Measurements from ENCODE around the gene C2orf66. TPM values are rescaled to one million over a fixed set of nuclear protein-coding genes. Genes with fewer than 3 reads are reported as not detected.

The C2orf66 gene
- not detected for total RNA-seq

DNA sequence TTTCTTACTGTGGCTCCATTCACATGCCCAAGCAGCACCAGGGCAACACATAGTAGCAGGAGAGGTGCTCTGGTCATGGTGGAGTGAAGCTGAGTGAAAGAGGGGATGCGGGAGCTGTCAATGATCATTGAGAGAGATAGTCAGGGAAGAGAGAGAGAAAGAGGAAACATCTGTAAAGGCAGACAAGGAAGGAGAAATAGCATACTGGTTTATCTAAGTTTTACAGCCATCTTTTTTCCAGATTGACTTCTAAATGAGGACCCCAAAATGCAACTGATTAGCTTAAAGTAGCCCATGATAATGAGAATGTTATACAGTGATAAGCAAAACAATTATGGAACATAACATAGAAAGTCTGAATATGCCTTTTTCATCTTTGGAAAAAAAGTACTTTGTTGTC, at the start of gene C2orf66:
TSS of gene C2orf66 (minus strand) at position 96 of the 400 bp plus-strand sequence. CDS start at position 77, 19 bp downstream.
- H3K4me1 ChIP-seq (ENCODE audit: control insufficient read depth in 3 of 3, insufficient read depth in 3 of 3, low read length in 3 of 3), result no peaks in the 10 kb centered on the region
- H3K36me3 ChIP-seq (ENCODE audit: control insufficient read depth in 3 of 3, insufficient read depth in 3 of 3, low read length in 3 of 3), result no peaks in the 10 kb centered on the region
- no peak within 1 kb of the TSS for H3K4me3 ChIP-seq (ENCODE audit: low read length in 3 of 3)
- H3K9ac ChIP-seq (ENCODE audit: low read depth in 1 of 3, low read length in 3 of 3), result no peak within 1 kb of the TSS
- H3K27ac ChIP-seq (ENCODE audit: low read depth, low read length), result no peak within 1 kb of the TSS
- no peaks in the 10 kb centered on the region for H3K9me3 ChIP-seq (ENCODE audit: control insufficient read depth in 3 of 3, low read length in 3 of 3)
- H3K27me3 ChIP-seq (ENCODE audit: control insufficient read depth in 3 of 3, insufficient read depth in 3 of 3, low read length in 3 of 3), result peaks cover 0 to 4% (median 3%) of the 10 kb centered on the region in 3 donors

DNA sequence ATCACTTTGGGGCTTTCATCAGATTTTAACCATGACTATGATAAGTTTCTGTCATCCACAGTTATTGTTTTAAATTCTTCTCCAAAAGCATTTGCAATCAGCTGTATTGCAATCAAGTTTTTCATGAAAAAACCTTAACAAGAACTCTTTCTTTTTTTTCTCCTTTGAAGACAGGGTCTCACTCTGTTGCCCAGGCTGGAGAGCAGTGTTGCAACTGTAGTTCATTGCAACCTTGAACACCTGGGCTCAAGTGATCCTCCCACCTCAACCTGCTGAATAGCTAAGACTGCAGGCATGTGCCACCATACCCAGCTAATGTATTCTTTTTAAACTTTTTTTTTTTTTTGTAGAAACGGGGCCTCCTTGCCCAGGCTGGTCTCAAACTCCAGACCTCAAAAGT, 45.5 kb upstream of the C2orf66 start:
- Histone ChIP-seq H3K9ac (ENCODE audit: low read depth in 1 of 3, low read length in 3 of 3) (no peak overlapping the region), H3K9me3 (ENCODE audit: control insufficient read depth in 3 of 3, low read length in 3 of 3) (no peaks in the 10 kb centered on the region), H3K4me3 (ENCODE audit: low read length in 3 of 3) (no peak overlapping the region), H3K36me3 (ENCODE audit: control insufficient read depth in 3 of 3, insufficient read depth in 3 of 3, low read length in 3 of 3) (no peaks in the 10 kb centered on the region), H3K4me1 (ENCODE audit: control insufficient read depth in 3 of 3, insufficient read depth in 3 of 3, low read length in 3 of 3) (no peaks in the 10 kb centered on the region), H3K27me3 (ENCODE audit: control insufficient read depth in 3 of 3, insufficient read depth in 3 of 3, low read length in 3 of 3) (no peaks in the 10 kb centered on the region), H3K27ac (ENCODE audit: low read depth, low read length) (no peak overlapping the region)

DNA sequence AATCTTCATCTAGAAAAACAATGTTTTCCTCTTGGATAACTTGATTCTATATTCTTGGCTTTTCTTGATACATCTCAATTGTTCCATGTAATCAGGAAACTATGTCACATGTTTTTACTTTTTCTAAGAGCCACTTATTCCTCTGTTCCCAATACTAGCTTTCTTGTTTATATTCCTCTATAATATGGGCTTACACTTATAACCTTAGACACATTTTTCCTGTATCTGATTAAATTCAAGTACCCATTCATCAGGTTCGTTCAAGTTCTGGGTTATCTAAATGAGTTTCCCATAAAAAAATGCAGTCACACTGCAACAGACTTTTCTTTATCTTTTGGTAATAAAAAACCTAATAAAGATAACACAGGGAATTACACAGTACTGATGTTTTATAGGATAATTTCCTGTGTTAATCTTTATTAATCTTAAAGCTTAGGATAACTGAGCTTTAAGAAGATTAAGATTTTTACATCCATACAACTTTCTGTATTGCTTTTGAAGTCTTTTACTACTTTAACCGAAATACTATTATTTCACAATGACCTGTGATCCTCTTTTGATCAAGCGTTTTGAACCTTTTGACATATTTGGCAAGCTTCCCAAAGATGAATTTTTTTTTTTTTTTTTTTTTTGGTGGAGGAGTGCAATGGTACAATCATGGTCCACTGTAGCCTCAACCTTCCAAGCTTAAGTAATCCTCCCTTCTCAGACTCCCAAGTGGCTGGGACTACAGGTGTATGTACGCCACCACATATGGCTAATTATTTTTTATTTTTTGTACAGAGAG, 44.3 kb upstream of the C2orf66 start:
- Histone ChIP-seq H3K9me3 (ENCODE audit: control insufficient read depth in 3 of 3, low read length in 3 of 3) (no peaks in the 10 kb centered on the region), H3K27me3 (ENCODE audit: control insufficient read depth in 3 of 3, insufficient read depth in 3 of 3, low read length in 3 of 3) (no peaks in the 10 kb centered on the region), H3K36me3 (ENCODE audit: control insufficient read depth in 3 of 3, insufficient read depth in 3 of 3, low read length in 3 of 3) (no peaks in the 10 kb centered on the region), H3K4me1 (ENCODE audit: control insufficient read depth in 3 of 3, insufficient read depth in 3 of 3, low read length in 3 of 3) (no peaks in the 10 kb centered on the region), H3K9ac (ENCODE audit: low read depth in 1 of 3, low read length in 3 of 3) (no peak overlapping the region), H3K4me3 (ENCODE audit: low read length in 3 of 3) (no peak overlapping the region), H3K27ac (ENCODE audit: low read depth, low read length) (no peak overlapping the region)

DNA sequence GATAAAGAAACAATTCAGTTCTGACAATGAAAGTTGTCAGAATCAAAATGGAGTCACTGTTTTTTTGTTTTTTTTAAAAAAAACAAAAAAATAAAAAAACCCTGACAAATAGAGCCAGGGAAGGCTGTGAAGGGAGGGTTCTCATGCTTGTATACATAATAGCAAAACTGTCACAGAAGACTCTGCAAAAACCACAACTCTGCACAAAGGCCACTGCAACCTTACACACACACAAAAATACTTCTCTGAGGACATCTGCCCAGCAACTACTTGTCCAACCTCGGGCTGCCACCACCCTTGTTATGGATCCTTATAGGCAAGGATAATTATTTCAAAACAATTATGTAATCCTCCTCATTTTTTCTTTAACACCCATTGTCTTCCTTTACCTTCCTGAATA, 41.9 kb upstream of the C2orf66 start:
- Histone ChIP-seq H3K9ac (ENCODE audit: low read depth in 1 of 3, low read length in 3 of 3) (no peak overlapping the region), H3K36me3 (ENCODE audit: control insufficient read depth in 3 of 3, insufficient read depth in 3 of 3, low read length in 3 of 3) (peaks cover 0 to 3% (median 0%) of the 10 kb centered on the region in 3 donors), H3K27me3 (ENCODE audit: control insufficient read depth in 3 of 3, insufficient read depth in 3 of 3, low read length in 3 of 3) (no peaks in the 10 kb centered on the region), H3K4me3 (ENCODE audit: low read length in 3 of 3) (no peak overlapping the region), H3K9me3 (ENCODE audit: control insufficient read depth in 3 of 3, low read length in 3 of 3) (no peaks in the 10 kb centered on the region), H3K4me1 (ENCODE audit: control insufficient read depth in 3 of 3, insufficient read depth in 3 of 3, low read length in 3 of 3) (no peaks in the 10 kb centered on the region), H3K27ac (ENCODE audit: low read depth, low read length) (no peak overlapping the region)

DNA sequence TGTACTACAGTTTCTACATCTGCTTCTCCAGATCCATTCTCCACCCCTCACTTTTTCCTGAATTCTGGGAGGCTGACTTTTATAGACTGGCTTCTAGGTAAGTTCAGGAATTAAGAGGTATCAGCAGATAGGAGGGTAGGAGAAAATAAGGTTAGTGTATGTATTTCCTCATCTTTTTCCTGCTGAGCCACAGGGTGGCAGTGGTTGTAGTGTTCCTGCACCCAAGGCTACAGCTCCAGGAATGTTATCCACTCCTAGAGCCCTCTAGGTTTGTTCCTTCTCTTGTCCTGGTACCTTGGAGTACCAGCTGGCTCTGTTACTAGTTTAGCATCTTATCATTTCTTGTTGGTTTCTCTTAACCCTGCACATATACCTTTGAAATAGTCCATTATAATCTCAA, 40.7 kb upstream of the C2orf66 start:
- H3K27ac ChIP-seq (ENCODE audit: low read depth, low read length), result no peak overlapping the region
- no peak overlapping the region for H3K4me3 ChIP-seq (ENCODE audit: low read length in 3 of 3)
- no peak overlapping the region for H3K9ac ChIP-seq (ENCODE audit: low read depth in 1 of 3, low read length in 3 of 3)
- H3K4me1 ChIP-seq (ENCODE audit: control insufficient read depth in 3 of 3, insufficient read depth in 3 of 3, low read length in 3 of 3), result no peaks in the 10 kb centered on the region
- H3K27me3 ChIP-seq (ENCODE audit: control insufficient read depth in 3 of 3, insufficient read depth in 3 of 3, low read length in 3 of 3), result no peaks in the 10 kb centered on the region
- peaks cover 0 to 3% (median 0%) of the 10 kb centered on the region in 3 donors for H3K36me3 ChIP-seq (ENCODE audit: control insufficient read depth in 3 of 3, insufficient read depth in 3 of 3, low read length in 3 of 3)
- H3K9me3 ChIP-seq (ENCODE audit: control insufficient read depth in 3 of 3, low read length in 3 of 3), result no peaks in the 10 kb centered on the region

DNA sequence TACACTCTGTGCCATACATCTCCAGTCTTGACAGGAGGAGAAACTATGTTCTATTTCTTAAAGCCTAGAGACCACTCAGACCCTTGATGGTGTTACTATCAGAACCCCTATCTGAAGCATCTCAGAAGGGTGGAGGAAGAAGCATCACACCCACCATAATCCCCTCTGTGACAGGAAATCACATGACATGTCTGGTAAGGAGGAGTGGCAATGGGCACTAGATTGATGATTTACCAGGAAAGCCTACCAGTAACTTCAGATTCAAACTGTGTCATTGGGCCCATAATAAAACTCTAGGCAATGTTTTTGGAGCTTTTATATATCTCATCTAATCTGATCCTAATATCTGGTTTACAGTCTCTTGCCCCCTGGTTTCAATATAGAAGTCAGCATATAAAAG, 37.1 kb upstream of the C2orf66 start:
- Histone ChIP-seq H3K36me3 (ENCODE audit: control insufficient read depth in 3 of 3, insufficient read depth in 3 of 3, low read length in 3 of 3) (peaks cover 0 to 4% (median 3%) of the 10 kb centered on the region in 3 donors), H3K4me1 (ENCODE audit: control insufficient read depth in 3 of 3, insufficient read depth in 3 of 3, low read length in 3 of 3) (no peaks in the 10 kb centered on the region), H3K9ac (ENCODE audit: low read depth in 1 of 3, low read length in 3 of 3) (no peak overlapping the region), H3K27ac (ENCODE audit: low read depth, low read length) (no peak overlapping the region), H3K9me3 (ENCODE audit: control insufficient read depth in 3 of 3, low read length in 3 of 3) (no peaks in the 10 kb centered on the region), H3K27me3 (ENCODE audit: control insufficient read depth in 3 of 3, insufficient read depth in 3 of 3, low read length in 3 of 3) (no peaks in the 10 kb centered on the region), H3K4me3 (ENCODE audit: low read length in 3 of 3) (no peak overlapping the region)

DNA sequence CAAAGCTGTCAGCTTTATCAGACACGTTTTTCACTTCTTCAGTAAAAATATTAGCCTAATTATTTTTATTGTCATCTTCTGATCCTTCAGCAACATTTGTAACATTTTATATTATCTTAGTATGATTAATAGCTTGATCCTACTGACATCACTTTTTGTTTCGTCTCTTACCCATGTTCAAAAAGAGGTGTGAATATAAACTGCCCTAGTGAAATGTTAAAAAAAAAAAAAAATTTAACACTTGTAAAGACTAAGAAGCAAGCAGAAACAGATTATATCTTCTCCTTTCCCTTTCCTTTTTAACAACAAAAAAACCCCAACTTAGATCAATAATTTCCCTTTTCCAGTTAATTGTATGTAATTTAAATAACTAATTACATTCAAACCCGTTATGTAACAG, 36.2 kb upstream of the C2orf66 start:
- Histone ChIP-seq H3K27ac (ENCODE audit: low read depth, low read length) (no peak overlapping the region), H3K9me3 (ENCODE audit: control insufficient read depth in 3 of 3, low read length in 3 of 3) (no peaks in the 10 kb centered on the region), H3K4me1 (ENCODE audit: control insufficient read depth in 3 of 3, insufficient read depth in 3 of 3, low read length in 3 of 3) (no peaks in the 10 kb centered on the region), H3K27me3 (ENCODE audit: control insufficient read depth in 3 of 3, insufficient read depth in 3 of 3, low read length in 3 of 3) (no peaks in the 10 kb centered on the region), H3K9ac (ENCODE audit: low read depth in 1 of 3, low read length in 3 of 3) (no peak overlapping the region), H3K36me3 (ENCODE audit: control insufficient read depth in 3 of 3, insufficient read depth in 3 of 3, low read length in 3 of 3) (peaks cover 0 to 12% (median 8%) of the 10 kb centered on the region in 3 donors), H3K4me3 (ENCODE audit: low read length in 3 of 3) (no peak overlapping the region)

DNA sequence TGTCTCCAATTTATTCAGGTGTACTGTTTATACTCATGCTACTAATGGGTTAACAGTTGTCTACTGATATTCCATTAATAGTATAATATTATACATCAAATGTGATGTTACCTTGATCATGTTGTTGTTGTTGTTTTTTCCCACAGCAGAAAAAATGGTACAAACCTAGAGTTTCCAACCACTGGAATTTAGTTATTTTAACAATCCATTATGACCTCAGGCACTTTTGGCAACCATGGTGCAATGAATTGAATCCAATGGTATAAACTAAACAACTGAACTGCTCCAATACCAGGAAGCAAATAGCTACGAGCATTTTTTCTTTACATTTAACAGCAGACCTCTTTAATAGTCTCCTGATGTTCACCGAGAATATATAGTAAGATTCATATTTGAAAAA, 31.0 kb upstream of the C2orf66 start:
- Histone ChIP-seq H3K36me3 (ENCODE audit: control insufficient read depth in 3 of 3, insufficient read depth in 3 of 3, low read length in 3 of 3) (peaks cover 0 to 14% (median 11%) of the 10 kb centered on the region in 3 donors), H3K27ac (ENCODE audit: low read depth, low read length) (no peak overlapping the region)

DNA sequence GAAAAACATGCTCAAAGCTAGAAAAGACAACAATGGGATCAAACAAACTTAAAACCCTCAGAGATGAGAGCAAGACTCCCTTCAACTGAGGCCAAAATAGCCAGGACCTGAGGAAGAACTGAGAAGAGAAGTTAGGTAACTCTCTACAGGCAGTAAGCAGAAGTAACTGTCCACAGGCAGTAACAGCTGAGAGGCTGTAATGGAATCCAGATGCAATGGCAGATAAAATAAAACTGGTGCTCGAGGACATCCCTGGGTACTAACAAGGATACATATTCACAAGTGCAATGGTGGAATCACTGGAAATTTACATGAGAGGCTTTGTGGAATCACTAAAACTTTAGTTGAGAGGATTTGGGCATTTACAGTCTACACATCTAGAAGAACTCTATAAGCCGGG, 30.4 kb upstream of the C2orf66 start:
- Histone ChIP-seq H3K9me3 (ENCODE audit: control insufficient read depth in 3 of 3, low read length in 3 of 3) (no peaks in the 10 kb centered on the region), H3K36me3 (ENCODE audit: control insufficient read depth in 3 of 3, insufficient read depth in 3 of 3, low read length in 3 of 3) (peaks cover 0 to 14% (median 11%) of the 10 kb centered on the region in 3 donors), H3K9ac (ENCODE audit: low read depth in 1 of 3, low read length in 3 of 3) (no peak overlapping the region), H3K27ac (ENCODE audit: low read depth, low read length) (no peak overlapping the region), H3K27me3 (ENCODE audit: control insufficient read depth in 3 of 3, insufficient read depth in 3 of 3, low read length in 3 of 3) (no peaks in the 10 kb centered on the region), H3K4me1 (ENCODE audit: control insufficient read depth in 3 of 3, insufficient read depth in 3 of 3, low read length in 3 of 3) (no peaks in the 10 kb centered on the region), H3K4me3 (ENCODE audit: low read length in 3 of 3) (no peak overlapping the region)

More for the DNA sequence above, 31.0 kb upstream of the C2orf66 start:
- Histone ChIP-seq H3K27me3 (ENCODE audit: control insufficient read depth in 3 of 3, insufficient read depth in 3 of 3, low read length in 3 of 3) (no peaks in the 10 kb centered on the region), H3K4me1 (ENCODE audit: control insufficient read depth in 3 of 3, insufficient read depth in 3 of 3, low read length in 3 of 3) (no peaks in the 10 kb centered on the region), H3K9ac (ENCODE audit: low read depth in 1 of 3, low read length in 3 of 3) (no peak overlapping the region), H3K4me3 (ENCODE audit: low read length in 3 of 3) (no peak overlapping the region), H3K9me3 (ENCODE audit: control insufficient read depth in 3 of 3, low read length in 3 of 3) (no peaks in the 10 kb centered on the region)

DNA sequence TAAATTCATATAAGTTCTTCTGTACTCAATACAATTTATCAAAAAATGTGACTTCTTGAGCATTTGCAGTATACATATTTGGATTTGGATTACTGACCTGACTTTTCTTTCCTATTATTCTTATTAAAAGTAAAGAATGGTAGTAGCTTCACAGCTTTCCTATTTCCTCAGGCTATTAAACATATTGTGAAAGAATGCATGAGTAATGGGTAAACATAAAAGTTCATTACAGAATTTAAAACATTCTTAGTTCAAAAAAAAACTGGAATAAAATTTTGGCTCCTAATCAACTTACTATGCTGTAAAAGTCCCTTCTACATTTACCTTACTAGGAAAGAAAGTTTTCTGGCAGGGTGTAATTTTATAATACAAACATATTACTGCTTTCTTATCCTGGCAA, 27.3 kb upstream of the C2orf66 start:
- no peak overlapping the region for H3K9ac ChIP-seq (ENCODE audit: low read depth in 1 of 3, low read length in 3 of 3)
- no peak overlapping the region for H3K4me3 ChIP-seq (ENCODE audit: low read length in 3 of 3)
- H3K9me3 ChIP-seq (ENCODE audit: control insufficient read depth in 3 of 3, low read length in 3 of 3), result no peaks in the 10 kb centered on the region
- no peaks in the 10 kb centered on the region for H3K4me1 ChIP-seq (ENCODE audit: control insufficient read depth in 3 of 3, insufficient read depth in 3 of 3, low read length in 3 of 3)
- H3K27ac ChIP-seq (ENCODE audit: low read depth, low read length), result no peak overlapping the region
- H3K27me3 ChIP-seq (ENCODE audit: control insufficient read depth in 3 of 3, insufficient read depth in 3 of 3, low read length in 3 of 3), result no peaks in the 10 kb centered on the region
- H3K36me3 ChIP-seq (ENCODE audit: control insufficient read depth in 3 of 3, insufficient read depth in 3 of 3, low read length in 3 of 3), result peaks cover 0 to 11% (median 10%) of the 10 kb centered on the region in 3 donors

Data from skeletal muscle tissue (tissue), 4 donors.